GM11168 (cell line): ENCODE results near the gene PNMA8C.
"Not testable (repeated sequence)": the region's sequence is repeated elsewhere in the genome, so short reads cannot be mapped to it uniquely, and the experiment has no call there.

Experiments
- in situ Hi-C: fragments of 300-500 bp; cut with MboI; formaldehyde crosslinking; loops from one replicate; pipeline ENCODE4 v1.12.0; 2022; ENCODE audit warnings: low sequenced_read_pairs; ENCODE audit not compliant: unreplicated experiment

PNMA8C gene

DNA sequence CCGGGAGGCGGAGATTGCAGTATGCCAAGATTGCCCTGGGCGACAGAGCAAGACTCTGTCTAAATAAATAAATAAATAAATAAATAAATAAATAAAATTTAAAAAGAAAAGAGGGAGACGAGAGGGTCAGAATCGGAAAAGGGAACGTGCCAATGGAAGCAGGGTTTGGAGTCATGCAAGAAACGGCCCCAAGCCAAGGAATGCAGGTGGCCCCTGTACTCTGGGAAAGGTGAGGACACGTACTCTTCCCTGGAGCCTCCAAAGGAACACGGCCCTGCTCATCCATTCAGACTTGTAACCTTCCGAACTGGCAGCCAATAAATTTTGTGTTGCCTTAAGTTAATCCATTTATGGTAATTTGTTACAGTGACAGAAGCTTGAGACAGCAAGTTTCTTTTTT, 19.9 kb upstream of the PNMA8C start:
- in situ Hi-C loops, result no loop called here

DNA sequence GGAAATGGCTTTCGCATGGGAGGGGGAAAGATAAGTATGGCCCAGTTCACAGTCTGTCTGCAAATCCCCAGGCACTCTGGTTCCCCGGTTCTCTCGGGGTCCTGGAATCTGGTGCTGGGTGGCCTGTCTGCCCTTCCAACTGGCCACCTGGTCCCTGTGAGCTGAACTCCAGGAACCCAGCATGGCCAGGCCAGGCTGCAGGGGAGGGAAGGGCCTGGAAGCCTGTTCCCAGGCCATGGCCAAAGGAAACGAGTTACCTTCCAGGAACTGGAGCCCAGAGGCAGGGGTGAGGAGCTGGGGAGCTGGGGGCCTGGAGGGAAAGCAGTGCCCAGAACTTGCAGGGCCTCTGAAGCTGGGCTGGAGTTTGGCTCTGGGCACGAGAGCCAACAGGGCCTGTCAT, 19.1 kb upstream of the PNMA8C start:
- in situ Hi-C loops, result no loop called here

DNA sequence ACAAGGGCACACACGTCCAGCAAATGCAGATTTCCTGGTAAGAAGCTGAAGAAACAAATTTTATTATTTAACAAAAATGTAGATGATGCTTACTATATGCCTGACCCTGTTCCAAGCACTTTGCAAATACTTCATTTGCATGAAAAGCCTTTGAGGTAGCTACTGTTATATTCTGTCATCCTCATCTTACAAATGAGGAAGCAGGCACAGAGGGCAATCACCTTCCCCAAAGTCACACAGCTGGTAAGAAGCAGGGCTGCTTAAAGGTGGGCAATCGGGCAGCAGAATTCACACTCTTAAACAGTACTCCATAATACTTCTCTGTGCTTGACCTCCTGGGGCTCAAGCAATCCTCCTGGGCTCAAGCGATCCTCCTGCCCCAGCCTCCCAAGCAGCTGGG, 18.3 kb upstream of the PNMA8C start:
- in situ Hi-C loops, result no loop called here

DNA sequence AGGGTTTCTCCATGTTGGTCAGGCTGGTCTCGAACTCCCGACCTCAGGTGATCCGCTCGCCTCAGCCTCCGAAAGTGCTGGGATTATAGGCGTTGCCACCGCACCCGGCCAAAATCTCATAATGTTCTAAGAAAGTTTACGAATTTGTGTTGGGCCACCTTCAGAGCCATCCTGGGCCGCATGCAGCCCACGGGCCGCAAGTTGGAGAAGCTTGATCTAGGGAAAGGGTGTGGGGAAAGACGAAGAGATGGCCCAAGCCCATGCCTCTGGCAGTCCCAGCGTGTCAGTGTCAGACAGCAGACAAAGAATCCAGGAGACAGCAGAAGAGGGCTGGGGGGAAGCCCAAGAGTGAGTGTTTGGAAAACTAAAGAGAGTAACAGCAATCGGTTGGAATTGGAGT, 17.3 kb upstream of the PNMA8C start:
- in situ Hi-C loops, result no loop called here

- in situ Hi-C loops, result no loop called here
Observed at GRCh38 chr19:46442808-46443450, 14.2 kb upstream of the PNMA8C start.

DNA sequence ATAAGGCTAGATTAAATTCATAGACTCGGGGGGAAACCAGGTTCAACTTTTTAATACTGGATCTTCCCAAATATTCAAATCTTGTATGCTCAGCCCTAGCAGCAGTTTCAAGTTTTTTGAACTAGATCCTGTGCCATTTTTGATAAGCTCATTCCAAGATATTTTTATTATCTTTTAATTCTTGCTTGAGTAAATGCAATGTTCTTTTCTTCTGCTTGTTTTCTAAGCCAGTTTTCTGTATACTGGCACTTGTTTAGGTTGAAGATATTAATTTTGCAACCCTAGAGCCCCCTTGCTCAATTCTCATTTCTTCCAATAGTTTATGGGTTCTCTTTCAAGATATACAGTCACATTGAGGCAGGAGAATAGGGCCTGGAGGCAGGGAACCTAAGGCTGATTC, 13.1 kb upstream of the PNMA8C start:
- in situ Hi-C loops, result no loop called here

GRCh38 chr19:46435689-46436088, 7.0 kb upstream of the PNMA8C start:
- in situ Hi-C loops, result not testable (repeated sequence)

DNA sequence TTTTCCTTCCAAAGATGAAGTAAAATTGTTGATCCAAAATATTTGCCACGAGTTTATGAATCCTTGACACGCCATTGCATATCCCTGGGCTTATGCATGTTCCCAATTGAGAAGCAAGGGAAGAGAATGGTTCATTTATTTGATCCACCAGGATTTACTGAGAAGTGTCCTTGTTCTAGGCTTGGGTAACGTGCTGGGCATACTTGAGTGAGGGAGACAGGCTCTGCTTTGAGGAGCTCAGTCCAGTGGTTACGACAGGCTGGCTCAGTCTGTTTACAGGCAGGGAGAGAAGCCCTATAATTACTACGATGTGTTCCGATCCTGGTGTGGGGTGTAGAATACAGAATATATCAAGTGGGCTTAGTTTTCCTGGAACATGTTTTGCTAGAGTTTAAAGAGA, 6.3 kb upstream of the PNMA8C start:
- in situ Hi-C loops, result no loop called here

DNA sequence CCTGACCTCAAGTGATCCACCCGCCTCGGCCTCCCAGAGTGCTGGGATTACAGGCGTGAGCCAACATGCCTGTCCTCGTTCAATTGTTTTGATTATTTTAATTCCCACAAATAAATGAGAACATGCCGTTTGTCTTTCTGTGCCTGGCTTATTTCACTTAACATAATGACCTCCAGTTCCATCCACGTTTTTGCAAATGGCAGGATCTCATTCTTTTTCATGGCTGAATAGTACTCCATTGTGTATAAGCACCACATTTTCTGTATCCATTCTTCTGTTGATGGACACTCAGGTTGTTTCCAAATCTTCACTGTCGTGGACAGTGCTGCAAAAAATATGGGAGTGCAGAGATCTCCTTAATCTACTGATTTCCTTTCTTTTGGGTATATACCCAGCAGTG, 4.7 kb upstream of the PNMA8C start:
- in situ Hi-C loops, result not testable (repeated sequence)

DNA sequence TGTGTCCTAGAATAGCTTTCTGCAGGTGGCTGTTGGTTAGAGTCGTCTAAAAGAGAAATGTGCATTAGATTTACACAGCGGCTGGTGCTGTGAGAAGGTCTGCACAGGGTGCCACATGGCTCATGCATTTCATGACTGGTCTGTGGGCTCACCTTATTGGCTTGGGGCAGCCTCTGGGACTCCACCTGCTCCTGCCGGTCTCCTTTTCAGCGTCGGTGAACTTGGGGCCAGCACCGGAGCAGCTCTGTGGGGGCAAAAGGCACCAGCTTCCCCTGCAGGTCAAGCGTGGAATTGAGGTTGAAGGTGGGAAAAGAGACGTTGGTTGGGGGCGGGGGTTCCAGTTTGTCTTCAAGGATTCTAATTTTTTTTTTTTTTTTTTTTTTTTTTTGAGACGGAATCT, 3.1 kb upstream of the PNMA8C start:
- in situ Hi-C loops, result no loop called here

DNA sequence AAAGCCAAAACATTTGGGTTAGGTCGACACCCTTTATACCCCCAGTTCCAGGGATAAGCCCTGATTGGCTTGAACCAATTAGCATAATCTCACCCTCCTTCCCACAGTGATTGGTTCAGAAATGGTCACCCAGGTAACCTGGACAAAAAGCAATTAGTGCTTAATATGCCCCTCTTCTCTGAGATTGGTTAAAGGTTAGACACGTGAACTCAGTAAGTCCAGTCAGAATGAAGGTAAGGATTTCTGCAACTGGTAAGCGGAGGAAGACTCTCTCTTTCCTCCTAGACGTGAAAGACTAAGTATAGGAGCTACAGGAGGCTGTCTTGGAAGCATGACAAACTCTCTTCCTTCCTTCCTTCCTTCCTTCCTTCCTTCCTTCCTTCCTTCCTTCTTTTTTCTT, 1.3 kb upstream of the PNMA8C start:
- in situ Hi-C loops, result no loop called here

DNA sequence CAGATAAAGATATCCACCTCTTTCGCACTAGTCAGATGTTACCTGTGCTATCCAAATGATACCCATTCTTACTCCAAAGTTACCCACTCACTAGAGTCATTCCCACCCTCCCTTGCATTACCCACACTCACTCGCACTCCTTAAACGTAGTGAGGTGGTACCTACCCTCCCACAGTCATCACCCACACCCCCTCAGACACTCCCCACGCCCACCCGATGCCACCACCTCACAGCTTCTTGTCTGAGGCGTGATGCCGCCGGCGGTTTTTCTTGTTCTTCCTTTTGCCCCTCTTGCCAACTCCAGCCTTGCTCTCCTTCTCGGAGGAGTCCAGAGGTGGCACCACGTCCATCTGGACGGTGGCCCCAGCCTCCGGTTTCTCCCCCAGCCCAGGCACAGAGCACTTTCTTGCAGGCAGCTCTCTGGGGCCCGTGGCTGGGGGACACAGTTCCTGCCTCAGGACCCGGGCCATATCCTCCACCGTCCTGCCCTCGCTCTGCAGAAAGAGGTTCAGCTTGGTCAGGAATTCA, 1.2 kb downstream of the PNMA8C start:
- in situ Hi-C loops, result no loop called here

DNA sequence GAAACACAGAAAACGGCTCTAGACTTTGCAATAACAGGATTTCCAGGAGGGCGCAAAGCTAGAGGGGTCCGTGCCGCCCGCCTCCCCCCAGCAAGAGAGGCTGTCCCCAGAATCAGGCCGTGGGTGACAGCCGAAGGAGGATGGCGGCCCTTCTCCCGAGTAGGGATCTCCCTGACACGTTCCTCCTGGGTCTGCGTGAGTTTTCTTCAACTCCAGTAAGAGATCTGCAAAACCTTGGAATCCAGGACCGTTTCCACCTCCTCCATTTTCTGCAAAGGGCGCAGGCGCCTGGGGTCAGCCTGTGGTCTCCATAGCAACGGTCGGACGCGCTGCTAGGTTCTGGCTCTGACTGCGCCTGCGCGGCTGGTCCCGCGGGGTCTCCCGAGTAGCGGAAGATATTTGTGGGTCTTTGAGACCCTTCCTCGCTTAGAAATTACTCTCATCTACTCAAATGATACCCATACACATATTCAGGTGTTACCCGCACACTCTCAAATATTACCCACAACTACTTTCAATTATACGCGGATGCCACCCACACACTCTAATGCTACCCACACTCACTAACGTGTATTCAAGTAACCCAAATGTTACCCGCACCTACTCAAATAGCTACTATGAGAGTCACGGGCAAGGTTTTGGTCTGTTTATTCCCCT, 2.1 kb downstream of the PNMA8C start:
- in situ Hi-C loops, result no loop called here

DNA sequence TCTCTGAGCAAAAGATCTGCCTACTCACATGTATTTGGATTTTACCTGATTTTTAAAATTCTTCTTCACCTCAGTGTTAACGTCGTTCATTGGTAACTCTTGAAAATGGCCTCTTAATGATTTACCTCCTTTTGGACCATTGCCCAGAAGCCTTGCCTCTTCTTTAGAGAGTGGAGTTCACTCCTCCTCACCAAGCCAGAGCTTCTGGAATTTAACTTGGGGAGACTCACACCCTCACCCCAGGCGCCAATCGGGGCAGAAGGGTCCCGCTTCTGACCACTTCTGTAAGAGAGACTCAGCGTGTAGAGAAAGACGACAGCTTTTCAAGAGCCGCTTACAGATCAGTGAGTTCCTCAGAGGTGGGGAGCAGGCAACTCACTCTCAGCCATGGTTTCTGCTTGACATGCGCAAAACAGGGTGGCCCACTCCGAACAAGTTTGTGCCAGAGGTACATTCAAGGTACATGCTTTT, 2.7 kb downstream of the PNMA8C start:
- in situ Hi-C loops, result no loop called here

DNA sequence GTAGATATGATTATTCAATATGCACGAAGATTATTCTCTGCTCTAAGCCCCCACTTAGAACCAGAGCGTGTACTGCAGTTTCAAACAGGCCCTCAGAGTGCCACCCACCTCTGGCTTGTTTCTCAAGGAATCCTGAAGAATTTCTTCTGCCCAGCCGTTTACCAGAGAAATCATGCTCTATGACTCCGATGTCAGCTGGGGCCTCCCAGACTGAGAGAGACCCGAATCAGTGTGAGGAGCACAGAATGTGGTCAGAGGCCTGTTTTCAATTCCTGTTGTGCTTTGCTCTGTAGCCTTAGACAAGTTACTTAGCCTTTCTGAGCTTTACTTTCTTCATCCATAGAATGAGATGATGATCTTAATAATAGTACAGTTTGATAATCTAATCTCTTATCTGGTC, 5.5 kb downstream of the PNMA8C start:
- in situ Hi-C loops, result no loop called here

DNA sequence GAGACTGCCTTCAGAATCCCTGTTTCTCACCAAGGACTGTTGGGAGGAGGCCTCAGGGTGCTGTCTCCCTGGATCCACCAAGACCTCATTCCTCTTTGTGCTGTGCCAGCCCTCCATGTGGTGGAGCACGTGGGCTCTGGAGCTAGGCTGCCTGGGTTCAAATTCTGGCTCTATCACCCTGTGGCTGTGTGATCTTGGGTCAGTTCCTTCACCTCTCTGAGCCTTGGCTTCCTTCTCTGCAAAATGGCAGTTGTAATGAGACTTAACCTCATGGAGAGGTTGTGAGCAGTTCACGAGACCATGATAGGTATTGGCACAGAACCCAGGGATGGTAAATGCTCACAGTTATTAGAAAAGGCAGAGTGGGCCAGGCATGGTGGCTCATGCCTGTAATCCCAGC, 6.4 kb downstream of the PNMA8C start:
- in situ Hi-C loops, result no loop called here

GRCh38 chr19:46420056-46420455, 8.7 kb downstream of the PNMA8C start:
- in situ Hi-C loops, result no loop called here

DNA sequence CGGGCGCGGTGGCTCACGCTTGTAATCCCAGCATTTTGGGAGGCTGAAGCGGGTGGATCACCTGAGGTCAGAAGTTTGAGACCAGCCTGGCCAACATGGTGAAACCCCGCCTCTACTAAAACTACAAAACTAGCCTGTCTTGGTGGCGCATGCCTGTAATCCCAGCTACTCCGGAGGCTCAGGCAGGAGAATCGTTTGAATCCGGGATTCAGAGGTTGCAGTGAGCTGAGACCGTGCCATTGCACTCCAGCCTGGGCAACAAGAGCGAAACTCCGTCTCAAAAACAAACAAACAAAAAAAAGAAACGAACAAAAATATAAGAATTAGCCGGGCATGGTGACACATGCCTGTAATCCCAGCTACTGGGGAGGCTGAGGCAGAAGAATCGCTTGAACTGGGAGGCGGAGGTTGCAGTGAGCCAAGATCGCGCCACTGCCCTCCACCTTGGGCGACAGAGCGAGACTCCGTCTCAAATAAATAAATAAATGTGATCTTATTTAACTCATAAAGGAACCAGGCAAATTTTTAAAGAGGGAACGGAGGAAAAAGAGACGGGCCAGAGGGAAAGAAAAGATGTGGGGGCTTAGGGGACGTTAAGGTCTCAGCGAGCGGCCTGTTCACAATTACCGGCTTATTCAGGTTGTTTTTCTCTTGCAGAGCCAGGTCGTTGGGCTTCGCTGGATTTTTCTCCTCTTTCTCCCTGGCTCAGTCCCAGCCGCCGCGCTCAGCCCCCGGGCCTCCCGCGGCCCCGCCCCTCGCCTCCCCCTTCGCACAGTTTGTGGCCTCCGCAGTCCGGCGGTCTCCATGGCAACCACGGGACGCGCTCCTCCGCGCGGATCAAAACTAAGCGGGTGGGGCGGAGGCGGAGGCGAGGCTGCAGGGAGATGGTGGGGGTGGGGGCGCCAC, 12.7 kb downstream of the PNMA8C start:
- in situ Hi-C loops, result not testable (repeated sequence)

- in situ Hi-C loops, result not testable (repeated sequence)
Observed at GRCh38 chr19:46414899-46415298, 13.8 kb downstream of the PNMA8C start.

GRCh38 chr19:46413262-46414031, 15.3 kb downstream of the PNMA8C start, which contains the start of gene CCDC8:
Gene CCDC8 (minus strand): TSS chr19:46413564. CDS start chr19:46412810, 754 bp downstream.
- in situ Hi-C loops, result no loop called here
